Middle frontal gyrus (tissue), 1 donor: Measurements from ENCODE around the gene ASTN2.

Source experiments
- DNase-seq: peaks from one replicate; pipeline ENCODE4 v3.0.0-alpha.2; 2015; ENCODE audit warnings: low spot score; ENCODE audit errors: extremely low spot score

Gene ASTN2

DNA sequence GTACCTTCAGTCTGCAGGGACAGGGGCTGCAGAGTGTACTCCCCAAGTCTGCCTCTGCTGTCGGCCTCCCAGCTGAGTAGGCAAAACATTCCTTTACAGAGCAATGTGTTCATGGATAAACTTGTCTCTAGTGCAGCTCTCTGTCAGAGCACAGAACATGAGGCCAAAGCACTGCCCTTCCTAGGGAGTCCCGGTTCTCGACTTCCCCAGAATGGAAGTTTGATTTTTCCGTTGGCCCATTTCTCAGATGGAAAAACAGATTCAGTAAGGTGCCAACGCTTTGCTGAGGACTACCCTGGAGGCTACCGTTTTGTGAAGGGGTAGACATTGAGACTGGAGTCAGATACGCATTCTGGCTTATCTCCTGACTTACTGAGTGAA is 728.2 kb downstream of the ASTN2 start:
- DNase-seq: no peak

- DNase-seq: no peak
Observed at GRCh38 chr9:116686135-116686534, 728.7 kb downstream of the ASTN2 start.

DNA sequence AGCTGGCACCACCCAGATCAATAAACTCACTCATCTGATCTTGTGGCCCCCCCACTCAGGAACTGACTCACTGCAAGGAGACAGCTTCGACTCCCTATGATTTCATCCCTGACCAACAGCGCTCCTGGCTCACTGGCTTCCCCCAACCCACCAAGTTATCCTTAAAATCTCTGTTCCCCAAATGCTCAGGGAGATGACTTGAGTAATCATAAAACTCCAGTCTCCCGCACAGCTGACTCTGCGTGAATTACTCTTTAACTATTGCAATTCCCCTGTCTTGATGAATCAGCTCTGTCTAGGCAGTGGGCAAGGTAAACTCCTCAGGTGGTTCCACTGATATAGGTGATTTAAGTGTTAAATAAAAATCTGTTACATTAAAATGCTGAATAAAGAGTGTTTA is 729.7 kb downstream of the ASTN2 start:
- DNase-seq: no peak

DNA sequence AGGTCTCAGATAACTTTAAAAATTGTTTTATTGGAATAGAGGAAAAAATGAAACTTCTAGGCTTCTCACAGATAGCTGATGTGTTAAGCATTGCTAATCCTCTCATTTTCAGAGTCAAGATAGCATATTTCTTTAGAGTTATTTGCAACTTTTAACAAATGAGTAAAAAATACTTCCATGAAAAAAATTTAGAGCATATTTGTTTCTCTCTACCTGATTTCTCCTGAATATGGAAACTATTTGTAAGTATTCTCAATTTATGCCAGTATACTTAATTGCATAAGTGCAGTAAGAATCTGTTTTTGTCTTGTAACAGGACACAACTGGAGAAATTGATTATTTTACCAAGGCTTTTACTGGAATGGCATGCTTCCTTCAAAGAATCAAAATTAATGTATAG is 731.3 kb downstream of the ASTN2 start:
- DNase-seq: no peak

DNA sequence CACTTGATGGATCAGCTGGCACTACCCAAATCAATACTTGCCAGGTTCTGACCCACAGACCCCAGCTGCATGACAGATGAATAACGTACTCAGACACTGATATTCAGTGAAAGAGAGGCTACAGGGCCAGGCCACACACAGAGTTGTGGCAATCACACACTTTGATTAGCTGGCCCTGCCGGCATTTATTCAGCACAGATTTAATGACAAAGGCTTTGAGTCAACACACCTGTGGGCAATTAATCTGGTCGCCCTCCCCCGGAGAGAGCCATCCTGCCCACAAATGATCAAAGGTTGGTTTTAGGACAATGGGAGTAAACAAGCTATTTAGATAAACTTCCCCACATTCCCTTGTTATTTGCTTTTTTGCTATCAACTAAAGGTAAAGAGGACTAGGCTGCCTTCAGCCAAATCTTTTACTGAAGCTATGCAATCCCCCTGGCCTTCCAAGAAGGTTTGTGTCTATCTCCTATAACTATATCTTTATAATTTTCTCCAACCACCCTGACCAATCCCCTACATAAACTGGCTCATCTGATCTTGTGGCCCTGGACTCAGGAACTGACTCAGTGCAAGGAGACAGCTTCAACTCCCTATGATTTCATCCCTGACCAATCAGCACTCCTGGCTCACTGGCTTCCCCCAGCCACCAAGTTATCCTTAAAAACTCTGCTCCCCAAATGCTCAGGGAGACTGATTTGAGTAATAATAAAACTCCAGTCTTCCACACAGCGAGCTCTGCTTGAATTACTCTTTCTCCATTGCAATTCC is 740.5 kb downstream of the ASTN2 start:
- no peak for DNase-seq

- DNase-seq: no peak
Observed at GRCh38 chr9:116673375-116673774, 741.5 kb downstream of the ASTN2 start.

DNA sequence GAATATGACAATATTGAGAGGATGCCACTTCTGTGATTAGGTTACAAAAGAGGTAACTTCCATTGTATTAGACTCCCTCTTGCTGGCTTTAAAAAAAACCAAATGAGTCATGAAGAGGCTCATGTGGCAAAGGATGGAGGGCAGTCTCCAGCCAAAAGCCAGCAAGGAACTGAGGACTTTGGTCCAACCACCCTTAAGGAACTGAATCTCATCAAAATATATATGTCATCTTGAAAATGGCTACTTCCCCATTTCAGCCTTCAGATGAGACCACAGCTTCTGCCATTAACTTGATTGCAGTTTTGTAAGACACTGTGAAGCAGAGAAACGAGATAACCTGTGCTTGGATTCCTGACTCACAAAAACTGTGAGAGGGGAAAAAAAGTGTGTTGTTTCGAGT is 743.3 kb downstream of the ASTN2 start:
- DNase-seq: no peak

- DNase-seq: no peak
Observed at GRCh38 chr9:116668970-116669695, 745.7 kb downstream of the ASTN2 start.

DNA sequence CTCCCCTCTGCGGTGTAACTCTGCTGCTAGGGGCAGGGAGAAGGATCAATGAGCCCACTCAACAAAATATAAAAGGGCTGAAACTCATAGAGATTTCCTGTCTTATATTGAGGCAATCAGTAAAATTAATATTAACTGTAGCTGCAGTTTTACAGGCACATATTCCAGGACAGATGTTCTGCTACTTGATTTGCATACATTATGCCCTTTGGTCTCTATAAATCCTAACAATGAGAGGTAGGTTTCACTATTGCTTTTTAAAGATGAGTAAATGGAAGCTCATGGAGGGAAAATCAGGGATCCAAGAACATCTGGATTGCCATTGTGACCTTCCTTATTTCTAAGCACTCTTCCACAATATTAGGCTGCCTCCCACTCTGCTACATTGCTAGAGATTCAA is 751.3 kb downstream of the ASTN2 start:
- DNase-seq: no peak

- DNase-seq: no peak
Observed at GRCh38 chr9:116662646-116663310, 752.1 kb downstream of the ASTN2 start.

DNA sequence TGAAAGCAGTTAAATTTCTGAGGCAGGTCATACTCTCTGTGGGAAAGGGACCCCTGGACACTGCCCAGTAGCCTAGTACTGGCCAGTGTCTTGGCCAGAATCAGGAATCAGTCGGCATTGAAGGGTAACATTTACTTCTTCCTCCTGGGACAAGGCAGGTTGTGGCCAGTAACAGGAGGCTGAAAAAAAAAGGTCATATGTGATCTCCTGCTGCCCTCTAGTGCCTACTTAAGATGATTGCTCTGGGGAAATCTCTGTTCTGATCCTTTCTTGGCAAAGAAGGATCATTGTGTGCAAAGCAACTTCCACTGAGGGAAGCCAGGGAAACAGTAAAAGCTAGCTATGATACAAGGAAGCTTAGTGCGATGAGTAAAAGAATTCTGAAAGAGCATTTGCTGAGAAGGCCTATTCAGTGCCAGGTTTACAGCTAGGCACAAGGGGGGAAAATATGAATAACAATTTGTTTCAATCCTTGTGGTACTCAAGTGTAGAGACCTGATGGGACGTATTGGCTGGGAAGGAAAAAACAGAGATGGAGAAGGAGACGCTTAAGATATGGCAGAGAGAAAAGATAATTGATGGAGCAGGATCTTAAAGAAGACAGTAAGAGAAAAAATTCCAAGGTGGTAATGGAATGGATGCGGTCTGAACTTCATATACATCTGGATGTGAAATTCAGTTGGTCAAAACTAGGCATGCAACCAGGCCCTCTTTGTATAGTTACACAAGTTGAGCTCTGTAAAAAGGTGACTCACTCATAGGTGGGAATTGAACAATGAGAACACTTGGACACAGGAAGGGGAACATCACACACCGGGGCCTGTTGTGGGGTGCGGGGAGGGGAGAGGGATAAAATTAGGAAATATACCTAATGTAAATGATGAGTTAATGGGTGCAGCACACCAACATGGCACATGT is 753.6 kb downstream of the ASTN2 start:
- peak; percentile 65 for DNase-seq

DNA sequence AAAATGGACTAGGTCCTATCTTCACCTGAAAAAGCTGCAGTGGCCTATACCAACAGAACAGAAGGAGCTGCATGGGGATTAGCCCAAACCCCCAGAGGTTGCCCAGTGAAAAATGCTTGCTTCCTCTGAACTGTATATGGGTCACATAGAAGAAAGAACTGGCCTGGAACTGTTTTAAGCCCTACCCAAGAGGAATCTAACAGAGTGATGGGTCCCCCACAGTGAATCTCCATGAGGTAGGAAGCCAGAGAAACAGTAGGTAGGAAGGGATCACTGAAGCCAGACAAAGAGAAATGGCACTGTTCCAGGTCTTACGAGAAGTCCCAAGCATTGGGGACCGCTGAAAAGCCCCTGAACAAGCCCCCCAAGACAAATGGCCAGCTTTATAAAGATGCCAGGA is 756.6 kb downstream of the ASTN2 start:
- no peak for DNase-seq

GRCh38 chr9:116656977-116657376 is 757.9 kb downstream of the ASTN2 start:
- DNase-seq: no peak

GRCh38 chr9:116656501-116656971 is 758.3 kb downstream of the ASTN2 start:
- DNase-seq: no peak

DNA sequence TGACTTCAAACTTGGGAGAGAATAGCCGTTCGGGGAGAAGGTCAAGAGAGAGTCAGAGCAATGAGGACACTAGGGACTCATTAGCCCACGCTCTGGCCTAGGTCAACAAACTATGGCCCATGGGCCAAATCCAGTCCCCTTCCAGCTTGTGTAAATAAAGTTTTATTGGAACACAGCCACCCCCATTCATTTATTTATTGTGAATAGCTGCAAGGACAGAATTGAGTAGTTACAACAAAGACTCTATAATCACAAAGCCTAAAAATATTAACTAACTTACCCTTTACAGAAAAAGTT is 760.9 kb downstream of the ASTN2 start:
- no peak for DNase-seq

- no peak for DNase-seq
Observed at GRCh38 chr9:116653348-116654058, 761.4 kb downstream of the ASTN2 start.

GRCh38 chr9:116647515-116647809 is 767.4 kb downstream of the ASTN2 start:
- no peak for DNase-seq

- DNase-seq: peak; percentile 19
Observed at GRCh38 chr9:116646661-116647514, 768.0 kb downstream of the ASTN2 start.

- no peak for DNase-seq
Observed at GRCh38 chr9:116644091-116644688, 770.7 kb downstream of the ASTN2 start.

- DNase-seq: no peak
Observed at GRCh38 chr9:116643691-116644090, 771.2 kb downstream of the ASTN2 start.
